Measurements from ENCODE around the gene MECP2.
A peak's percentile ranks its signal among the peaks of the same experiment; 100 is the strongest.
"Not testable (repeated sequence)": the region's sequence is repeated elsewhere in the genome, so short reads cannot be mapped to it uniquely, and the experiment has no call there.

Gene MECP2

GRCh38 chrX:153981231-153981630 is 116.3 kb downstream of the MECP2 start:
- no peak for DNase-seq (ENCODE audit: low read depth)
- TF ChIP-seq, protein P1, sequence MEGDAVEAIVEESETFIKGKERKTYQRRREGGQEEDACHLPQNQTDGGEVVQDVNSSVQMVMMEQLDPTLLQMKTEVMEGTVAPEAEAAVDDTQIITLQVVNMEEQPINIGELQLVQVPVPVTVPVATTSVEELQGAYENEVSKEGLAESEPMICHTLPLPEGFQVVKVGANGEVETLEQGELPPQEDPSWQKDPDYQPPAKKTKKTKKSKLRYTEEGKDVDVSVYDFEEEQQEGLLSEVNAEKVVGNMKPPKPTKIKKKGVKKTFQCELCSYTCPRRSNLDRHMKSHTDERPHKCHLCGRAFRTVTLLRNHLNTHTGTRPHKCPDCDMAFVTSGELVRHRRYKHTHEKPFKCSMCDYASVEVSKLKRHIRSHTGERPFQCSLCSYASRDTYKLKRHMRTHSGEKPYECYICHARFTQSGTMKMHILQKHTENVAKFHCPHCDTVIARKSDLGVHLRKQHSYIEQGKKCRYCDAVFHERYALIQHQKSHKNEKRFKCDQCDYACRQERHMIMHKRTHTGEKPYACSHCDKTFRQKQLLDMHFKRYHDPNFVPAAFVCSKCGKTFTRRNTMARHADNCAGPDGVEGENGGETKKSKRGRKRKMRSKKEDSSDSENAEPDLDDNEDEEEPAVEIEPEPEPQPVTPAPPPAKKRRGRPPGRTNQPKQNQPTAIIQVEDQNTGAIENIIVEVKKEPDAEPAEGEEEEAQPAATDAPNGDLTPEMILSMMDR (IDR thresholded peaks at IDR 0.05; ENCODE audit: control insufficient read depth, extremely low read depth, insufficient read depth), result no peak
- no peak overlapping the region for H3K4me3 ChIP-seq (ENCODE audit: low read depth, low read length)

DNA sequence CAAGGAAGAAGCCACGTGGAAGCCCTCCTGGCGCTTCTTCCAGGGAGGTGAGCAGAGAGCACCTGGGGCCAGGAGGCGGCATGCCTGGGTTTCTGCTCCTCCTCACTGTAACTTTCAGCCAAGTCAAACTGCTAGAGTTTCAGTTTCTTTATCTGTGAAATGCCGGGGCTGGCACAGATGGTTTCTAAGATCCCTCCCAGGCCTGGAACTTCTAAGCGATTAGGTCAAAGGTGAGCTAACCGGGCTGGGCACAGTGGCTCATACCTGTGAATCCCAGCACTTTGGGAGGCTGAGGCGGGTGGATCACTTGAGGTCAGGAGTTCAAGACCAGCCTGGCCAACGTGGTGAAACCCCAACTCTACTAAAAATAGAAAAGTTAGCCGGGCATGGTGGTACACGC is 117.1 kb downstream of the MECP2 start:
- not testable (repeated sequence) for DNase-seq (ENCODE audit: low read depth); H3K4me3 ChIP-seq (ENCODE audit: low read depth, low read length)

DNA sequence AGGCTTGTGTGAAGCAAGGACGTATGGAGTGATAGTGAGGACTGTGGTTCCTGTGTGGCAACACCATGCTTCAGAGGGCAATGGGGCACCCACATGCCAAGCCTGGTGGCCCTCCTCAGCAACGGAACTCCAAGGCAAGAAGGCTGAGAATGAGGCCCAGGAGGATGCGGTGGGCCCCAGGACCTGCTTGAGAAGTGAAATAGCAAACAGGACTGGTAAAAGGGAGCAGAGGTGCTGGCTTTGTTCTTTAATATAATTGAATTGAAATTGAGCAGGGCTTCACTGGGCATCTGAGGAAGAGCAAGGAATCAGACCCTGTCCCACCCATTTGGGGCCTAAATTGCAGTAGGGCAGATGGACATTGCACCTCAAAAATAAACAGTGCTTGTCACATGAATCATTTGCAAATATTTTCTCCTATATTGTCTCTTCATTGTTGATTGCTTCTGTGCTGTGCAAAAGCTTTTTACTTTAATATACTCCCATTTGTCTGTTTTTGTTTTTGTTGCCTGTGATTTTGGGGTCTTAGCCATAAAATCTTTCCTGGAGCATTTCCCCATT is 122.7 kb downstream of the MECP2 start:
- DNase-seq (ENCODE audit: low read depth), result no peak
- TF ChIP-seq, protein P1 (IDR thresholded peaks at IDR 0.05; ENCODE audit: control insufficient read depth, extremely low read depth, insufficient read depth), result no peak
- H3K4me3 ChIP-seq (ENCODE audit: low read depth, low read length), result no peak overlapping the region

DNA sequence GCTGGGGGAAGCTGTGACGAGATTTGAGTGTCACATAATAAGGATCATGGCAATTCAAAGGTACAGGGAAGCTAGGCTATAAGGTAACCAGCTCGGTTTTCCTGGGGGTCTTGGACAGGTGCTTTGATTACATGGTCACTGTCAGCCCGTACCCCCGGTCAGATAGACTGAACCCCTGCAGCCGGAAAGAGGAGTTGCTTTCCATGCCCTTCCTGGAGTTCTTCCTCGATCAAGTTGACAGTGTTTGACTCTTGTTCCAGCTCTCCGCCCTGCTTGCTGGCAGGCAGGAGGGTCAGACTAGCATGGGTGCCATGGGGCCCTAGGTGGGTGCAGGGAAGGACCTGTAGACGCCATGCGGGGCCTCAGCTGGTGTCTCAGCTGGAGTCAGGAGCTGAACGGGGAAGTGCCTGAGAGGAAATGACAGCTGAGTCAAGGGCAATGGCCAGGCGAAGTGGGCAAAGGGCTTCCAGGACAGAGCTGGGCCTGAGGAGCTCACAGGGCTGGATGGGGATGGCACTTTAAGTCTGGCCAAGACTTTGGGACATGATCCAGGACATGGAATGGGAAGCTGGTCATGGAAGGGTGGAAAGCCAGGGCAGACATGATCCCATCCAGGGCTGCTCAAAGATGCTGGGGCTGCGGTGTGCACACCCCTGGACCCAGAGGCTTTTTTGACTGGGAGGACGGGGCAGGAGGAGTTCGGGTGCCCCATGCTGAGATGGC is 123.4 kb downstream of the MECP2 start:
- no peak for DNase-seq (ENCODE audit: low read depth)
- TF ChIP-seq, protein P1 (IDR thresholded peaks at IDR 0.05; ENCODE audit: control insufficient read depth, extremely low read depth, insufficient read depth), result no peak
- H3K4me3 ChIP-seq (ENCODE audit: low read depth, low read length), result peak overlapping the region; percentile 57

- peak overlapping the region; percentile 57 for H3K4me3 ChIP-seq (ENCODE audit: low read depth, low read length)
- DNase-seq (ENCODE audit: low read depth), result no peak
- TF ChIP-seq, protein P1 (IDR thresholded peaks at IDR 0.05; ENCODE audit: control insufficient read depth, extremely low read depth, insufficient read depth), result no peak
Measured at GRCh38 chrX:153973127-153974002, 124.2 kb downstream of the MECP2 start.

DNA sequence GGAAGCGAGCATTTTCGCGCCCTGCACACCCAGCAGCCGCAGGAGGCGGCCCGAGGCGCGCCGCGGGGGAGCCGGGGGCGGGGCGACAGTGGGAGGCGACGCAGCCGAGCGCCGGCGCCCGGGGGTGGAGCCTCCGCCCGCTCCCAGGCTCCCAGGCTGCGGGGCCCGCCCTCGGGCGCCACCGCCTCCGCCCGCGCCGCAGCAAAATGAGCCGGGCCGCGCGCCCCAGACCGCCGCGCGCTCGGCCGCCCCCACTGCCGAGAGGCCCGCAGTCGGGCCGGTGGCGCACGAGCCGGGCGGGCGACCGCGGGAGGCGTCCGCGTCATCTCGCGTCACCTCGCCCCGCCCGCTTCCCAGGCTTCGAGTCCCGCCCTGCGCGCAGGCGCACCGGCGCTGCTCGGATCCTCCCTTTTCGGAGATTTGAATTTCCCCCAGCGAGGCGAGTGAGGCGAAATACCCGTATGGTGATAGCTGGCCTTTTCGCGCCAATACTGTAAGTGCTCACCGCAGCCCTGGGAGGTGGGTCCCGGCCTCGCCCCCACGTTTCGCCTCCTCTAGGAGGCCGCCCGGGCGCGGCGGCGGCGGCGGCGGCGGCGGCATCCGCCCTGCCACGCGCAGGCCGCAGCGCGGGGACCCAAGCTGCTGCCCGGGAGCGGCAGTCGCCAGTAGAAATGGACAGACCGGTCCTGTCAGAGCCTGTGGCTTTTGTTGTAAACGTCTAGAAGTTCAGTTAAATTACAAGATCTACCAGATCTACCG is 125.0 kb downstream of the MECP2 start, which contains the start of gene TMEM187:
Gene TMEM187 (plus strand): TSS at position 387 of the 759 bp plus-strand sequence. CDS start 9,309 bp downstream, outside the sequence.
- no peak for DNase-seq (ENCODE audit: low read depth)
- H3K4me3 ChIP-seq (ENCODE audit: low read depth, low read length), result peak within 1 kb of the TSS; percentile 69
- TF ChIP-seq, protein P1 (IDR thresholded peaks at IDR 0.05; ENCODE audit: control insufficient read depth, extremely low read depth, insufficient read depth), result no peak

Data from LNCaP clone FGC (cell line).